ENCODE measurements around the gene LTBP2.

Gene LTBP2

DNA sequence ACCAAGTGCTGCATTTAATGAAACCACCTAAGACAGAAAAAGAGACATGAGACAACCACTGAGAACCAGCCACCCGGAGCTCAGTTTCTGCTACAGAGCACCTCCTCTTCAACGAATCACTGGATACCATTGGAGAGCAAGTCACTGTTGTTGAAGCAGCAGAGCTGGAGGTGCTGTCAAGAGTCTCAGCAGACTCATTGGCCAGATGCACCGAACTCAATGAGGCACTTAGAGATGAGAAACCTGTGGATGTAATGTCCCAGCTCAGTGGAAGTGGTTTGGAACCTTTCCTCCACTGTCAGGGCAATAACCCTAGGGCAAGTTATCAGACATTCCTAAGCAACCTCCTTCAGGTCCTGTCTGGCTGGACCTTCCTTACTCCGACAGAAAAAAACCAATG lies 132.0 kb downstream of the LTBP2 start:
- TF ChIP-seq TEAD4 (IDR thresholded peaks at IDR 0.05): no peak
- no peak for TF ChIP-seq FOXM1 (IDR thresholded peaks at IDR 0.05; ENCODE audit: borderline replicate concordance, low read depth)
- no peak for TF ChIP-seq RAD21 (IDR thresholded peaks at IDR 0.05; ENCODE audit: low read depth)
- TF ChIP-seq, protein P1, sequence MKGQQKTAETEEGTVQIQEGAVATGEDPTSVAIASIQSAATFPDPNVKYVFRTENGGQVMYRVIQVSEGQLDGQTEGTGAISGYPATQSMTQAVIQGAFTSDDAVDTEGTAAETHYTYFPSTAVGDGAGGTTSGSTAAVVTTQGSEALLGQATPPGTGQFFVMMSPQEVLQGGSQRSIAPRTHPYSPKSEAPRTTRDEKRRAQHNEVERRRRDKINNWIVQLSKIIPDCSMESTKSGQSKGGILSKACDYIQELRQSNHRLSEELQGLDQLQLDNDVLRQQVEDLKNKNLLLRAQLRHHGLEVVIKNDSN (IDR thresholded peaks at IDR 0.05): no peak
- no peak for TF ChIP-seq CEBPB (IDR thresholded peaks at IDR 0.05)
- no peak for TF ChIP-seq TAF1 (IDR thresholded peaks at IDR 0.05; ENCODE audit: low read depth)
- no peak for TF ChIP-seq EP300 (IDR thresholded peaks at IDR 0.05; ENCODE audit: borderline replicate concordance)
- TF ChIP-seq ZBTB7A (IDR thresholded peaks at IDR 0.05; ENCODE audit: low read depth): no peak
- TF ChIP-seq EGR1 (IDR thresholded peaks at IDR 0.05): no peak
- no peak for TF ChIP-seq TCF12 (IDR thresholded peaks at IDR 0.05; ENCODE audit: low read depth)
- TF ChIP-seq, protein P2, sequence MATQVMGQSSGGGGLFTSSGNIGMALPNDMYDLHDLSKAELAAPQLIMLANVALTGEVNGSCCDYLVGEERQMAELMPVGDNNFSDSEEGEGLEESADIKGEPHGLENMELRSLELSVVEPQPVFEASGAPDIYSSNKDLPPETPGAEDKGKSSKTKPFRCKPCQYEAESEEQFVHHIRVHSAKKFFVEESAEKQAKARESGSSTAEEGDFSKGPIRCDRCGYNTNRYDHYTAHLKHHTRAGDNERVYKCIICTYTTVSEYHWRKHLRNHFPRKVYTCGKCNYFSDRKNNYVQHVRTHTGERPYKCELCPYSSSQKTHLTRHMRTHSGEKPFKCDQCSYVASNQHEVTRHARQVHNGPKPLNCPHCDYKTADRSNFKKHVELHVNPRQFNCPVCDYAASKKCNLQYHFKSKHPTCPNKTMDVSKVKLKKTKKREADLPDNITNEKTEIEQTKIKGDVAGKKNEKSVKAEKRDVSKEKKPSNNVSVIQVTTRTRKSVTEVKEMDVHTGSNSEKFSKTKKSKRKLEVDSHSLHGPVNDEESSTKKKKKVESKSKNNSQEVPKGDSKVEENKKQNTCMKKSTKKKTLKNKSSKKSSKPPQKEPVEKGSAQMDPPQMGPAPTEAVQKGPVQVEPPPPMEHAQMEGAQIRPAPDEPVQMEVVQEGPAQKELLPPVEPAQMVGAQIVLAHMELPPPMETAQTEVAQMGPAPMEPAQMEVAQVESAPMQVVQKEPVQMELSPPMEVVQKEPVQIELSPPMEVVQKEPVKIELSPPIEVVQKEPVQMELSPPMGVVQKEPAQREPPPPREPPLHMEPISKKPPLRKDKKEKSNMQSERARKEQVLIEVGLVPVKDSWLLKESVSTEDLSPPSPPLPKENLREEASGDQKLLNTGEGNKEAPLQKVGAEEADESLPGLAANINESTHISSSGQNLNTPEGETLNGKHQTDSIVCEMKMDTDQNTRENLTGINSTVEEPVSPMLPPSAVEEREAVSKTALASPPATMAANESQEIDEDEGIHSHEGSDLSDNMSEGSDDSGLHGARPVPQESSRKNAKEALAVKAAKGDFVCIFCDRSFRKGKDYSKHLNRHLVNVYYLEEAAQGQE (IDR thresholded peaks at IDR 0.05; ENCODE audit: low read depth): no peak
- TF ChIP-seq NFIC (IDR thresholded peaks at IDR 0.05): no peak
- no peak for TF ChIP-seq YY1 (IDR thresholded peaks at IDR 0.05; ENCODE audit: low read depth)

DNA sequence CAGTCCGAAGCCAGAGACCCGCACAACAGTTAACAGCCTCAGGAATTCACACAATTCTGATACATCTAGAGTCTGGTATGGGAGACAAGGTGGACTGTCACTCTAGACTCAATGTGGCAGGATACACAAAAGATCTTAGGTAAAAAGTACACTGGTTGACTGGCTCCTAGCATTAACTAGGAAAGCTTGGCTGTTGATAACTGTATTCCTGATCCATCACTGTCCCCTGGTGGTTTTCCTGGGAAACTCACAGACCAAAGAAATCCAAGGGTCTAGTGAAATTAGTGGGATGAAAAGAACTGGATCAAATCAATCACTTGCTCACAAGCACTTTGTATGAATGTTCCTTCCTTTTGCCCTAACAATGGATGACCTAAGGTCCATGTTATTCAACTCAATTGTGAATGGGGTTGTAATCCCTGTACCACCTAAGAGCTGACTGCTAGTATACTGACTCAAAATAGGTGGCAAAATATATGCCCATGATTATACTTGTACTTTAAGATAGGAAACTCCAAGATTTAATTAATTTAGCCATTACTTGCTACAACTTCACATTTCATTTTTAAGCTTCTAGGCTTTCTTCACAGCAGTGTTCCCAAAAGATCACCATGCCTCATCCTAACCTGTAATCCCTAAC lies 132.9 kb downstream of the LTBP2 start:
- TF ChIP-seq RAD21 (IDR thresholded peaks at IDR 0.05; ENCODE audit: low read depth): peak; percentile 85
- TF ChIP-seq TCF12 (IDR thresholded peaks at IDR 0.05; ENCODE audit: low read depth): no peak

DNA sequence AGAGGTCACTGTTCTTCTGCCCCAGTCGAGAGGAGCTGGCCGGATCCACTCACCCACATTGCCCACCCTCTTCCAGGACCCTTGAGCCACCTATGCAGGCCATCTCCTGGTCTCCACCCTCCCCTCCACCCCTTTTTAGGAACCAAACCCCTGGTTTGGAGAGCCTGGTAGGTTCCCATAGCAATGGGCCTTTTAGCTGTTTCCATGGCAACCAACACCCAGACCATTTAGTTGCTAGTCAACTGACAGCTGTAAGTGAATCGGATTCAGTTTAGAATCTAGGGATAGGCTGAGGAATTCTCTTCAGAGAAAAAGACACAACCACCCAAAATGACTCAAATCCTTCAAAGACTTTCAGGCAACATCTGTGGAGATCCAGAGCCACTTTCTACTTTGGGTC lies 135.4 kb downstream of the LTBP2 start:
- TF ChIP-seq YY1 (IDR thresholded peaks at IDR 0.05; ENCODE audit: low read depth) (no peak), TEAD4 (IDR thresholded peaks at IDR 0.05) (no peak), EP300 (IDR thresholded peaks at IDR 0.05; ENCODE audit: borderline replicate concordance) (no peak), CEBPB (IDR thresholded peaks at IDR 0.05) (no peak), NFIC (IDR thresholded peaks at IDR 0.05) (no peak), RAD21 (IDR thresholded peaks at IDR 0.05; ENCODE audit: low read depth) (no peak), FOXM1 (IDR thresholded peaks at IDR 0.05; ENCODE audit: borderline replicate concordance, low read depth) (no peak), TAF1 (IDR thresholded peaks at IDR 0.05; ENCODE audit: low read depth) (no peak), EGR1 (IDR thresholded peaks at IDR 0.05) (no peak), TCF12 (IDR thresholded peaks at IDR 0.05; ENCODE audit: low read depth) (no peak), ZBTB7A (IDR thresholded peaks at IDR 0.05; ENCODE audit: low read depth) (no peak), CREB1 (IDR thresholded peaks at IDR 0.05; ENCODE audit: low read depth) (no peak)
- TF ChIP-seq, protein P2 (IDR thresholded peaks at IDR 0.05; ENCODE audit: low read depth): no peak
- TF ChIP-seq, protein P3, sequence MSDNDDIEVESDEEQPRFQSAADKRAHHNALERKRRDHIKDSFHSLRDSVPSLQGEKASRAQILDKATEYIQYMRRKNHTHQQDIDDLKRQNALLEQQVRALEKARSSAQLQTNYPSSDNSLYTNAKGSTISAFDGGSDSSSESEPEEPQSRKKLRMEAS (IDR thresholded peaks at IDR 0.05): no peak
- TF ChIP-seq, protein P1 (IDR thresholded peaks at IDR 0.05): no peak

DNA sequence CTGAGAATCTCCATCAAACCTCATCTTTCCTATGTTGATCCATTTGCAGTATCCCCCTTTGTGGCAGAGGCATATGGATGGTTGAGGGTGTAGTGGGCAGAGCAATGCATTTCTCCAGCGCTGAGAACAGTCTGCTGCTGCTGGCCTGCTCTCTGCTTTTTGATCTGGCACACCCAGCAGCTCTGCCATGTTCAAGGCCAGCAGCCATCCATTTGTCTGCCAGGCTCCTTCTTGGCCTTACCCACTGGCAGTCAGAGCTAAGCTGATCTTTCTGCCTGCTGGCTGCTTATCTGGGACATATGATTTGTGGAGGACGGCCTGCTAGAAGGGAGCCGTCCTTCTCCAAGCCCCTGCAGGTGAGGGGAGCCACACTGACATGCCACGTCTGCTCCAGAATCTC lies 135.9 kb downstream of the LTBP2 start:
- TF ChIP-seq YY1 (IDR thresholded peaks at IDR 0.05; ENCODE audit: low read depth) (no peak), NFIC (IDR thresholded peaks at IDR 0.05) (no peak), EGR1 (IDR thresholded peaks at IDR 0.05) (no peak), RAD21 (IDR thresholded peaks at IDR 0.05; ENCODE audit: low read depth) (no peak), ZBTB7A (IDR thresholded peaks at IDR 0.05; ENCODE audit: low read depth) (no peak), CEBPB (IDR thresholded peaks at IDR 0.05) (no peak), EP300 (IDR thresholded peaks at IDR 0.05; ENCODE audit: borderline replicate concordance) (no peak)
- TF ChIP-seq, protein P3 (IDR thresholded peaks at IDR 0.05): no peak

DNA sequence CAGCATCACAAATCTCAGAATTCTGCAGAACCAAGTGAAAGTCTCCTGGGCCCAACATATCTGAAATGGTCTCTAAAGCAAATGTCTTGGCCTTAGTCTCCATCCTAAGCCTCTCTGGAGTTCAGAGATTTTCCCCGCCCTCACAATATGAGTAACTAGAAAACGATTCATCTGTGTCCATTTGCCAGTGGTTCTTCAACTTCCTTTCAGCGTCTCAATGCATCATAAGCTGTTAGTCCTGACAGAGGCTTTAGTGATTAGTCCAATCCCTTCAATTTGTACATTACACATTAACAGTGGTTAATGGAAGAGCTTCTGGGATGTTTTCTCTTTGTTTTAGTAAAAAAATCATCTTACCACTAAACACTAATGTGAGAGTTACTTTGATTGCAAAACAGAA lies 136.4 kb downstream of the LTBP2 start:
- TF ChIP-seq TCF12 (IDR thresholded peaks at IDR 0.05; ENCODE audit: low read depth): no peak
- TF ChIP-seq, protein P1 (IDR thresholded peaks at IDR 0.05): no peak
- TF ChIP-seq NFIC (IDR thresholded peaks at IDR 0.05): no peak
- TF ChIP-seq, protein P2 (IDR thresholded peaks at IDR 0.05; ENCODE audit: low read depth): no peak
- no peak for TF ChIP-seq CEBPB (IDR thresholded peaks at IDR 0.05)
